Endothelial cell (in vitro differentiated cells): ENCODE measurements around the gene IL1R2. TPM values are rescaled to one million over a fixed set of nuclear protein-coding genes. Genes with fewer than 3 reads are reported as not detected.

ENCODE experiments used
- DNase-seq: peaks from one replicate; pipeline ENCODE4 v3.0.0; 2021; ENCODE audit warnings: low spot score
- H3K27ac Mint-ChIP-seq: one replicate; pipeline ENCODE4 v1.8.0; 2021; ENCODE audit warnings: mixed read lengths, inconsistent platforms; ENCODE audit not compliant: unreplicated experiment
- H3K27me3 Mint-ChIP-seq: one replicate; pipeline ENCODE4 v1.8.0; 2021; ENCODE audit warnings: mild to moderate bottlenecking, moderate library complexity, mixed read lengths, inconsistent platforms; ENCODE audit not compliant: unreplicated experiment
- H3K36me3 Mint-ChIP-seq: one replicate; pipeline ENCODE4 v1.8.0; 2021; ENCODE audit warnings: mild to moderate bottlenecking, low read depth, mixed read lengths, inconsistent platforms; ENCODE audit not compliant: unreplicated experiment
- H3K4me1 Mint-ChIP-seq: one replicate; pipeline ENCODE4 v1.8.0; 2021; ENCODE audit warnings: mild to moderate bottlenecking, mixed read lengths, inconsistent platforms; ENCODE audit not compliant: unreplicated experiment
- H3K4me3 Mint-ChIP-seq: one replicate; pipeline ENCODE4 v1.8.0; 2021; ENCODE audit warnings: mild to moderate bottlenecking, mixed read lengths, inconsistent platforms; ENCODE audit not compliant: unreplicated experiment
- H3K9me3 Mint-ChIP-seq: one replicate; pipeline ENCODE4 v1.8.0; 2021; ENCODE audit warnings: mixed read lengths, inconsistent platforms; ENCODE audit not compliant: unreplicated experiment
- CTCF ChIP-seq: fragments of 200-600 bp; sonication (generic); IDR thresholded peaks from one replicate; pipeline ENCODE4 v1.5.0; 2021; ENCODE audit warnings: antibody characterized with exemption; ENCODE audit not compliant: unreplicated experiment
- total RNA-seq: library from RNA; stranded (reverse); fragmentation: NEBNext Ultra II Directional; extraction: Animal tissue kit (Norgen Biotek cat#: 25700); gene quantifications from one replicate; pipeline ENCODE4 v1.2.1, GENCODE V29; 2021; ENCODE audit not compliant: unreplicated experiment

The IL1R2 gene
- total RNA-seq, 1 donor from 2014 or later = not detected

- TF ChIP-seq CTCF = no peak
- DNase-seq = no peak
- Mint-ChIP-seq H3K9me3 (no peaks in the 10 kb centered on the region), H3K4me3 (no peak overlapping the region), H3K4me1 (peaks cover 6% of the 10 kb centered on the region), H3K27ac (no peak overlapping the region), H3K27me3 (peaks cover 11% of the 10 kb centered on the region), H3K36me3 (no peaks in the 10 kb centered on the region)
These were observed 41.4 kb downstream of the IL1R2 start for GRCh38 chr2:102033031-102033749.

- H3K4me1 Mint-ChIP-seq = peaks cover 6% of the 10 kb centered on the region
- TF ChIP-seq CTCF = no peak
- DNase-seq = no peak
- no peak overlapping the region for H3K4me3 Mint-ChIP-seq
- H3K36me3 Mint-ChIP-seq = no peaks in the 10 kb centered on the region
- H3K27me3 Mint-ChIP-seq = peaks cover 11% of the 10 kb centered on the region
- no peak overlapping the region for H3K27ac Mint-ChIP-seq
- no peaks in the 10 kb centered on the region for H3K9me3 Mint-ChIP-seq
These were observed 42.3 kb downstream of the IL1R2 start for GRCh38 chr2:102033750-102034682.

GRCh38 chr2:102034683-102035548, 43.2 kb downstream of the IL1R2 start:
- Mint-ChIP-seq H3K27ac (no peak overlapping the region), H3K36me3 (no peaks in the 10 kb centered on the region), H3K4me3 (no peak overlapping the region), H3K9me3 (no peaks in the 10 kb centered on the region), H3K27me3 (peaks cover 11% of the 10 kb centered on the region), H3K4me1 (peaks cover 6% of the 10 kb centered on the region)
- TF ChIP-seq CTCF = no peak
- DNase-seq = no peak

- H3K9me3 Mint-ChIP-seq = no peaks in the 10 kb centered on the region
- H3K4me3 Mint-ChIP-seq = no peak overlapping the region
- H3K4me1 Mint-ChIP-seq = peaks cover 9% of the 10 kb centered on the region
- no peak for TF ChIP-seq CTCF
- H3K27me3 Mint-ChIP-seq = peaks cover 11% of the 10 kb centered on the region
- no peak overlapping the region for H3K27ac Mint-ChIP-seq
- no peak for DNase-seq
- H3K36me3 Mint-ChIP-seq = no peaks in the 10 kb centered on the region
These were observed 45.9 kb downstream of the IL1R2 start for GRCh38 chr2:102037681-102038080.
